Measurements from ENCODE around the gene NAPG.

Gene NAPG
- long read RNA-seq, partial matches to known transcripts = 12 of 22 reads
- long read RNA-seq, other reads (novel, unspliced or antisense) = 6 of 22 reads

- Histone ChIP-seq H3K4me3 (replicated peaks; ENCODE audit: insufficient read depth, low read length) (peak within 1 kb of the TSS; percentile 69), H3K27me3 (ENCODE audit: insufficient read depth, poor library complexity, severe bottlenecking) (no peaks in the 10 kb centered on the region), H3K27ac (replicated peaks) (peak within 1 kb of the TSS; percentile 74)
- DNase-seq (ENCODE audit: low read depth in 1 of 2, low spot score in 1 of 2) = peak; percentile 96 to 97
- peak; percentile 71 for TF ChIP-seq POLR2AphosphoS5 (IDR thresholded peaks at IDR 0.05; ENCODE audit: low read depth)
- TF ChIP-seq, protein P1, sequence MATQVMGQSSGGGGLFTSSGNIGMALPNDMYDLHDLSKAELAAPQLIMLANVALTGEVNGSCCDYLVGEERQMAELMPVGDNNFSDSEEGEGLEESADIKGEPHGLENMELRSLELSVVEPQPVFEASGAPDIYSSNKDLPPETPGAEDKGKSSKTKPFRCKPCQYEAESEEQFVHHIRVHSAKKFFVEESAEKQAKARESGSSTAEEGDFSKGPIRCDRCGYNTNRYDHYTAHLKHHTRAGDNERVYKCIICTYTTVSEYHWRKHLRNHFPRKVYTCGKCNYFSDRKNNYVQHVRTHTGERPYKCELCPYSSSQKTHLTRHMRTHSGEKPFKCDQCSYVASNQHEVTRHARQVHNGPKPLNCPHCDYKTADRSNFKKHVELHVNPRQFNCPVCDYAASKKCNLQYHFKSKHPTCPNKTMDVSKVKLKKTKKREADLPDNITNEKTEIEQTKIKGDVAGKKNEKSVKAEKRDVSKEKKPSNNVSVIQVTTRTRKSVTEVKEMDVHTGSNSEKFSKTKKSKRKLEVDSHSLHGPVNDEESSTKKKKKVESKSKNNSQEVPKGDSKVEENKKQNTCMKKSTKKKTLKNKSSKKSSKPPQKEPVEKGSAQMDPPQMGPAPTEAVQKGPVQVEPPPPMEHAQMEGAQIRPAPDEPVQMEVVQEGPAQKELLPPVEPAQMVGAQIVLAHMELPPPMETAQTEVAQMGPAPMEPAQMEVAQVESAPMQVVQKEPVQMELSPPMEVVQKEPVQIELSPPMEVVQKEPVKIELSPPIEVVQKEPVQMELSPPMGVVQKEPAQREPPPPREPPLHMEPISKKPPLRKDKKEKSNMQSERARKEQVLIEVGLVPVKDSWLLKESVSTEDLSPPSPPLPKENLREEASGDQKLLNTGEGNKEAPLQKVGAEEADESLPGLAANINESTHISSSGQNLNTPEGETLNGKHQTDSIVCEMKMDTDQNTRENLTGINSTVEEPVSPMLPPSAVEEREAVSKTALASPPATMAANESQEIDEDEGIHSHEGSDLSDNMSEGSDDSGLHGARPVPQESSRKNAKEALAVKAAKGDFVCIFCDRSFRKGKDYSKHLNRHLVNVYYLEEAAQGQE (IDR thresholded peaks at IDR 0.05; ENCODE audit: insufficient replicate concordance, low read depth) = no peak
- no peak; the same call in 1 of the 2 replicates for TF ChIP-seq SPI1 (IDR thresholded peaks at IDR 0.05; ENCODE audit: borderline replicate concordance, low read depth)
- TF ChIP-seq GABPA (IDR thresholded peaks at IDR 0.05; ENCODE audit: low read depth) = 0 out of 2 replicates have a peak, but pooled peaks have one; percentile 37
- TF ChIP-seq, protein P2, sequence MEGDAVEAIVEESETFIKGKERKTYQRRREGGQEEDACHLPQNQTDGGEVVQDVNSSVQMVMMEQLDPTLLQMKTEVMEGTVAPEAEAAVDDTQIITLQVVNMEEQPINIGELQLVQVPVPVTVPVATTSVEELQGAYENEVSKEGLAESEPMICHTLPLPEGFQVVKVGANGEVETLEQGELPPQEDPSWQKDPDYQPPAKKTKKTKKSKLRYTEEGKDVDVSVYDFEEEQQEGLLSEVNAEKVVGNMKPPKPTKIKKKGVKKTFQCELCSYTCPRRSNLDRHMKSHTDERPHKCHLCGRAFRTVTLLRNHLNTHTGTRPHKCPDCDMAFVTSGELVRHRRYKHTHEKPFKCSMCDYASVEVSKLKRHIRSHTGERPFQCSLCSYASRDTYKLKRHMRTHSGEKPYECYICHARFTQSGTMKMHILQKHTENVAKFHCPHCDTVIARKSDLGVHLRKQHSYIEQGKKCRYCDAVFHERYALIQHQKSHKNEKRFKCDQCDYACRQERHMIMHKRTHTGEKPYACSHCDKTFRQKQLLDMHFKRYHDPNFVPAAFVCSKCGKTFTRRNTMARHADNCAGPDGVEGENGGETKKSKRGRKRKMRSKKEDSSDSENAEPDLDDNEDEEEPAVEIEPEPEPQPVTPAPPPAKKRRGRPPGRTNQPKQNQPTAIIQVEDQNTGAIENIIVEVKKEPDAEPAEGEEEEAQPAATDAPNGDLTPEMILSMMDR (IDR thresholded peaks at IDR 0.05; ENCODE audit: insufficient read depth, low read length) = no peak
Observed at GRCh38 chr18:10525697-10526560, at the start of gene NAPG. NAPG (plus strand) TSS chr18:10526027; CDS start chr18:10526103, 76 bp downstream.

DNA sequence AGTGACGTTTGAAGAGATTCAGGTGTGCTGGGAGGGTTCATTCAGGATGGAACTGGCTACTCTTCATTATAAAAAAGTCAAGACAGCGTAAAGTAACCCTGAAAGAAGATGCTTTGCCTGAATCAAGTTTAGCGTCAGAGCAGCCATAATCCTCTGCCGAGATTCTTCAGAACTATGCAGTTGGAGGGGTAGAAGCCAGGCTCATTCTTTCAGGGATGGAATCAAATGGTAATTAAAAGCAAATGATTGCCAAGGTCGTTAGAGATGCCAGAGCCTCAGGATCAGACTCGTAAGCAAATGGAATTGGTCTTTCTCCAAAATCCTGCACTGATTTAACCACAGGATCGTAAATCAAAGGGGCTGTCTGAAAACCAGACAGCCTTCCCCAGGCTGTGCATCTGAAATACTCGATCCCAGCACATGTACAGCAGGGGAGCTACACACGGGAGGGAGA, 49.5 kb upstream of the NAPG start:
- no peak overlapping the region for H3K27ac ChIP-seq (replicated peaks)
- H3K4me3 ChIP-seq (replicated peaks; ENCODE audit: insufficient read depth, low read length) = no peak overlapping the region
- no peak for DNase-seq (ENCODE audit: low read depth in 1 of 2, low spot score in 1 of 2)
- TF ChIP-seq, protein P1 (IDR thresholded peaks at IDR 0.05; ENCODE audit: insufficient replicate concordance, low read depth) = no peak
- TF ChIP-seq POLR2AphosphoS5 (IDR thresholded peaks at IDR 0.05; ENCODE audit: low read depth) (no peak), GABPA (IDR thresholded peaks at IDR 0.05; ENCODE audit: low read depth) (no peak), SPI1 (IDR thresholded peaks at IDR 0.05; ENCODE audit: borderline replicate concordance, low read depth) (no peak)
- TF ChIP-seq, protein P2 (IDR thresholded peaks at IDR 0.05; ENCODE audit: insufficient read depth, low read length) = no peak
- no peaks in the 10 kb centered on the region for H3K27me3 ChIP-seq (ENCODE audit: insufficient read depth, poor library complexity, severe bottlenecking)

DNA sequence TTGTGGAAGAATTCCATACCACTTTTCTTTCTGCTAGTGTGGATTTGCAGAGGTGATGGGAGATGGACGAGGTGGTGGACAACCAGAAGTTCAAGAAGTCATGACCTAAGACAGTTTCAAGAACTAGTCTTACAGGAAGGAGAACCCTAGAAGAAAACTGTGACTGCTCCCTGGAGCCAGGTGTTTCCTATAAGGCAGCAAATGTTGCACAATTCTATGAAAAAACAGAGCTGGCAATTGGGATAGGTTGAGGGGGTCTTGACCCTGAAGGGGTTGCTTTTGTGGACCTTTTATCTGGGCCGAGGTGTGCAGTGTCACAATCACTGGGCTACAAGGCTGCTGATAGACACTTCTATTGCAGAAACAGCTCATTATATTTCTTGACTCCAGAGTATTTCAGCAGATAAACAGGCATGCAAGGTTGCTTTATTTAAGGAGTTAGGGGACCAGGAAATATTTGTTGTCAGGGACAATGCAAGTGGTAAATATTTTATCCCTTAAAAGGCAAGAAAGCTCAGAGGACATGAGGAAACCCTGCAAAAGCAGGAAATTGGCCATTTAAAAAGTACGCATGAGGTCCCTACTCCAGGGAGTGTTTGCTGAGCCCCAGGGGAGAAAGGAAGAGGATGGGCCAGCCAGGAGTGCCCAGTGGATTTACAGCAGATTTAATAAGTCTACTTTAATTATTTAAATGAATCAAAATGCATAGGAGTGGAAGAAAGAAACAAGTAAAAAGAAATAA, 48.5 kb upstream of the NAPG start:
- no peak overlapping the region for H3K27ac ChIP-seq (replicated peaks)
- no peak overlapping the region for H3K4me3 ChIP-seq (replicated peaks; ENCODE audit: insufficient read depth, low read length)
- H3K27me3 ChIP-seq (ENCODE audit: insufficient read depth, poor library complexity, severe bottlenecking) = no peaks in the 10 kb centered on the region
- DNase-seq (ENCODE audit: low read depth in 1 of 2, low spot score in 1 of 2) = no peak
- TF ChIP-seq POLR2AphosphoS5 (IDR thresholded peaks at IDR 0.05; ENCODE audit: low read depth) (no peak), GABPA (IDR thresholded peaks at IDR 0.05; ENCODE audit: low read depth) (no peak), SPI1 (IDR thresholded peaks at IDR 0.05; ENCODE audit: borderline replicate concordance, low read depth) (no peak)
- TF ChIP-seq, protein P2 (IDR thresholded peaks at IDR 0.05; ENCODE audit: insufficient read depth, low read length) = no peak
